ENCODE results near the gene TMEM212.
"Not testable (repeated sequence)": the region's sequence is repeated elsewhere in the genome, so short reads cannot be mapped to it uniquely, and the experiment has no call there.

Gene TMEM212

DNA sequence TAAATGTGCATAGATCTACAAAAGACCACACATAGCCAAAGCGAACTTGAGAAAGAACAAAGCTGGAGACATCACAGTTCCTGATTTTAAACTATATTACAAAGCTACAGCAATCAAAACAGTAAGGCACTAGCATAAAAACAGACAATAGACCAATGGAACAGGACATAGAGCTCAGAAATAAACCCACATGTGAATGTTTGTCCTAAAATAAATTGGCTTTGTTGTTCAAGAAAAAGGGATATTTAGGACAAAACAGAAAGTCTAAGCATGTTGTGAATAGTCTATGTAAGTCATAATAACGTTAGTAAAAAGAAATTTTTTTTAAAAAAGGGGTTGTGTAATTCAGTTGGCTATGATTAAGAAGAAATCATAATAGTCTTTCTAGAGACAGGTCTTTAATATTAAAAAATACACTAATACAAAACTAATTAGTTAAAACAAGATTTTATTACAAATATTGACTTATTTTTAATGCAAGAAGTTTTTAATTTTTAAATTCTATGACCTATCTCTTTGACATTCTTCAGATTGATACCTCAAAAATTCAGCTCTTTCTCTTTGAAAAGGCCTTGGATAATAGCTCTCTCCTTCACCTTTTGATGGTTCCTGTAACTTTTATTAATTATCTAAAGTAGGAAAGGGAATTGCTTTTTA, 11.6 kb downstream of the TMEM212 start:
- DNase-seq: no peak

DNA sequence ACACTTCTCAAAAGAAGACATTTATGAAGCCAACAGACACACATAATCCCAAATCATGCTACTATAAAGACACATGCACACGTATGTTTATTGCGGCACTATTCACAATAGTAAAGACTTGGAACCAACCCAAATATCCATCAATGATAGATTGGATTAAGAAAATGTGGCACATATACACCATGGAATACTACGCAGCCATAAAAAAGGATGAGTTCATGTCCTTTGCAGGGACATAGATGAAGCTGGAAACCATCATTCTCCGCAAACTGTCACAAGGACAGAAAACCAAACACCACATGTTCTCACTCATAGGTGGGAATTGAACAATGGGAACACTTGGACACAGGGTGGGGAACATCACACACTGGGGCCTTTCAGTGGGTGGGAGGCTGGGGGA, 15.6 kb downstream of the TMEM212 start:
- not testable (repeated sequence) for DNase-seq

DNA sequence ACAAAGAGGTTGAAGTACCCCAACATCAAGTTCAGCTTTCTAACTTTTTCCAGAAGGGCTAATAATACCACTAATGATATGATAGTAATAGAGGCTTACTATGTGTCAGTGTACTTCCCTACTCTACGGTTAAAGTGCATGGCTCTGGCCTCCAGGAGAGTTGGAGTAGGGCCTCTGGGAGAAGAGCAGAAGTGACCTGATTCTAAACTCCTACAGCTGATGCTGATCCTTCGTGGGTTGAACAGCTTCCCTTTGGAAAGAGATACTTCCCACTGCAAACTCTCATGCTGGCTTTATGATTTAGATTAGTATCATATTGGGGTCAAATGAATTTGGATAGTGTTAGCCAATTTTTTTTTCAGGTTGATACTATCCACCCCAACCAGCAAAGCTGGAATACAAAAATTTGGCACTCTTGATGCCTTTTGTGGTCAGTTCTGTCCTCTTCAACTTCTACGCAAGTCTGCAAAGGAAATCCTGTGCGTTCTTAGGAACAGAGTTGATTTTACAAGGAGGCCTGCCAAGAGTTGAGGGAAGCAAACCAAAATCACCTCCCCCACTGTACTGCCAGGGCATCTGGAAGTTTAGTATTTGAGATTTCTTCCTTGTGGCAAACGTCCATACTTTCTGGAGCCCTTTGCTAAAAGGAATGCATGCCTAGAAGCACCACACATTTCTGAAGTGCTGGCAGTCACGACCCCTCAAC, 17.8 kb downstream of the TMEM212 start:
- DNase-seq: no peak

DNA sequence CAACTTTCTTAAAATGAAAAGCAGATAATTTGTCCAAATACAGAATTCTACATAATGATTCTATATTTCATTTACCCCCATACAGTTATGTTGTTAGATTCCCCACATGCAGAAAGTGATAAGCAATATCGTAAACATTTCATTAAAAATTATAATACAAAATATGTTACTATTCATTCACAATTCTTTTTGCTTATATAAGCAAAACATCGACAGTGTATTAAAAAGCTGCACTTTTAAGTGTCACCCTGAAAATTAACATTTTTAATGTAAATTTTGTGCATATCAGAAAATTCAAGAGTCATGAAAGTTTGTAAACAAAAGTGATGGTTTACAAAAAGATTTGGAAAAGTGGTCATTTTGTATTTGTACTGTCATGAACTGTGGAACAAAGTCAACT, 19.2 kb downstream of the TMEM212 start:
- DNase-seq: no peak

DNA sequence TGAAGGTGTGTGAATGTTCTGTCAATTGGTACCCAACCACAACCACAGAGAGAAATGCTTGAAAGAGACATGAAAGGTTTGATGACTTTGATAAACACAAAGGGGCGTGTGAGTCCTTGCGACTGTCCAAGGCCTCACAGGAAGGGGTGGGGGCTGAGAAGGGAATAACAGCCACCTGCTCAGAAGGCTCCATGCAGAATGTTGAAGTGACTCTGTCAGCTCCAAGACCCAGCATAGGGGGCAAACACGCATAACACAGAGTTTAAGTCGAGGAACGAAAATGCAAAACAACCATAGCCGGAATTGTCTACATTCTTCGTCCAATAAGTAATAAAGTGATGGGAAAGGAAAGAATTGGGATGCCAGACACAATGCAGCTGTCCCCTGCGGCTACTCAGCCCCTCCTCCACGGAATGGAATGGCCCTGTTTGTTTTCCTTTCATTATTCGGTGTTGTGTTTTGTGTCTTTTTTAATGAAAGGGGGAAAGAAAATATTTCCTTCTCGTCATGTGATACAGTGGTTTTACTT, 19.9 kb downstream of the TMEM212 start:
- no peak for DNase-seq

DNA sequence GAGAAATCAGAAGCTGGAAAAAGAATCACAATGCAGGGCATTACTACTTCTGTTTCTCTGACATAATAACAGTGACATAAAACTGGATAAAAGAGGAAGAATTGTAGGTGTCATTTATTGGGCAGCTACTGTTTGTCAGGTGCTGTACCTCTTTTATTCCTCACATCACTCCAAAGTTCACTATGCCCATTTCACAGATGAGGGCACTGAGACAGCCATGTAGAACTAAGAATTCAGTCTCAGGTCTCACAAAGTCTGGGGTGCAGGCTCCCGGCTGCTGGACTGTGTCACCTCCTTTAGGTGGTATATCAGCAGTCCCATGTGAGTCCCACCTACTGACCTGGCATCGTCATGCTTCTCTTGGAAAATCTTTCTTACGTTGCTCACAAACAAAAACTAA, 20.8 kb downstream of the TMEM212 start:
- no peak for DNase-seq

DNA sequence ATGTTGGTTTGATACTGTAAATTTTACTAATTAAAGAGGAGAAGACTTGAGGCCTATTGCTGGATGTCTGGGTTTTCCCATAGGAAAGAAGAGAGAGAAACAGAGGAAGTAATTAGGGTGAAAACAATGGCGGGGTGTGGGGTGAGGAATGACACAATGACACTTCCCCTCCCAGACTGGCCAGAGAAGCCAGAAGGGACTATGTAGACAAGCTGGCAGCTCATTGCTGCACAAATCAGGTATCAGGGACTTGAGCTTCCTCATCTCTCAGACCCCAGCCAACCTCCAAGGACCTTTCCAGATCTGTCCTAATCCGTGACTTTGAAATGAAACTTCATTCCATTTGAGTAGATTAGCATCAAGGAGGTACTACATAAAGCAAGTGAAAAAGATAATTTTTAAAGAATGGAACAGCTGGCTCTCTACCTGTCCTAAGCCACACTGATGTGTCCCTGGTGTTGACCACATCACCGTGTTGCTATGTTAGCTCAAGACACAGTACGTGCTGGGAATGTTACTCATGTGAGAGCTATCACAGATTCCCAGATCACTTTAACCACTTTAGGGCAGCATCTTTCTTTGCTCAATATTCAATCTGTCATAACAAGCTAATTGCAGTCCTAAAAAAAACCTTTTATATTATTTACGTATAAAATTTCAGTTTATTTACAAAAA, 22.2 kb downstream of the TMEM212 start:
- DNase-seq: no peak

DNA sequence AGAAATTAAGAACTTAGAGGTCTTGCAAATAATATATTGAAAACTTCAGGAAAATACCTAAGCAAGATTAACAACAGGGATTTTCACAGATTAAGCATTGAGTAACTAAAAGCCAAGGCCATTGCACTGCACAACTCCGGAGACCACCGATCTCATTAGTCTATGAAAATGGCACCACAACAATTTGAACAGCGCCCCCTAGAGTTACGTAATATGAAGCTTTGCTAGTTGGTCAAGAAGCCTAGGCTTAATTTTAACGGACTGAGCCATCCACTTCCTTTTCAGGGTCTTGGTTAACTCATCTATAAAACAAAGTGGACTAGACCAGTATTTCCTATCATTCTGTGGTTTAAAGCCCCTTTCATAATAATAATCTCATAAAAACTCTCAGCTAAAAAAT, 24.8 kb downstream of the TMEM212 start:
- DNase-seq: no peak

DNA sequence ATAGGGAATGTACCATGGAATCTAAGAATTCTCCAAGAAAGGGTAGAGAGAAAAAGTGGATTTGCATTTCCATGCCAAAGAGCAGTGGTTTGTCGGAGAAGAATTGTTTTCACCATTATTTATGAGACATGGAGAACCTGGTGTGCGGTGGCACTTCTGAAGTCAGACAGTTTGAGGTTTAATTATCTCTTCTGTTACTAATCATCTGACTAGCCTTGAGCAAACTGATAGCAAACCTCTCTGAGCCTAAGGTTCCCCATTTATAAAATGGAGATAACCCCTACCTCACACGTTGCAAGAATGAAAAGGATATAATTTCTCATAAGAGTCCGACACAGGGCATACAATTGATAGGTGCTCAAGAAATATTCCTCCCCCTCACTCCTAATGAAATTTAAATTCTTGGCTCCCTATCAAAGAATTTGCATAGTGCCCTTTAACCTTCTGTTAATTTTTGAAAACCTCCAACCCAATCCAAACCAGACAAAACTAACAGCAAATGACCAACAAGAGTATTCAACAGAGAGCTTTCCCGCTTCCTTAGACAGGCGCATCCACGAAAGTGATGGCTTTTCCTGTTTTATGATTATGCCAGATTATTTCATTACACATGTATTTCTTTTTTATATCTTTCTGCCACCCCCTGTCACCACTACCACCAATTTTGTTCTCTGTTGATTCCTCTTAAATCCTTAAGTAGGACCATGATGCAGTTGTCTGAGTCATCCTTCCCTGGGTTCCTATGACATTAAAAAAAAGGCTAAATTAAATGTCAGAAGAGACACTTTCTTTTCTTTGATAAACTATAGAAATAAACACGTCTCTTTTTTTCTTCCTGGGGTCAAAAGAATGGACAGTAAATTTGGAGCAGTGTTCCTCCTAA, 28.5 kb downstream of the TMEM212 start:
- DNase-seq: no peak

DNA sequence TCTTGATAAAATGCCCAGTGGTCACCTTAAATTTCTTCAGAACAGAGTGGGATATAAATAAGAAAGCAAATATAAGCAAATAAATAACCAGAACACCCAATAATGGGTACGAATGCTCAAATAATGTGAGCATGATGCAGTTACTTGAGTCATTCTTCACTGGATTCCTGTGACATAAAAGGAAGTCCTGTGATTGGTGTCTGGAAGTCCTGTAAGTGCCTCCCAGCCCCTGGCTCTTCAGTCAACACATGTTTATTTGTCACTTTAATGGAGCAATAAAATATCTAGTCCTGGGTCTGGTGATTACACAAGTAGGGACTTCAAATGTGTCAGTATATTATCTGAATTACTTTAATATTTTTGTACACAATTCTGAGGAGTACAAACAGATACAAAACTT, 30.4 kb downstream of the TMEM212 start:
- no peak for DNase-seq

DNA sequence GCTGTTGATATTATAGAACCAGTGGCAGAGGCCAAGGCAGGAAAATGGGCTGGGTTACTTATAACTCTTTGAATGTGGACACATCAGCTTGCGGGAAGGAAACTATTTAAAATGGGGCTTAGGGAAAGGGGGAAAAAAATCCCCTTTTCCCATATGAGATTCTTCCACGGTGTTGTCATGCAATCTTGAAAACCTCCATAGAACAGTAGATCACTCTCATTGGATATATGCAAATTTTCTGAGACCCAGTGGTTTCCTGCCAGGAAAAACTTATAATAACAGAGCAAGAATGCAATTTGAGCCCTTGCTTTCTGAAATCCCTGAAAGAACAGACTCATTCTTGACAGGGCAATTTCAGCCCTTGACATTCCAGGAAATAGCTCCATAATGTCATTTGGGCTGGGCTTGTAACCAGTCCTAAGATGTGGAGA, 31.1 kb downstream of the TMEM212 start:
- no peak for DNase-seq

DNA sequence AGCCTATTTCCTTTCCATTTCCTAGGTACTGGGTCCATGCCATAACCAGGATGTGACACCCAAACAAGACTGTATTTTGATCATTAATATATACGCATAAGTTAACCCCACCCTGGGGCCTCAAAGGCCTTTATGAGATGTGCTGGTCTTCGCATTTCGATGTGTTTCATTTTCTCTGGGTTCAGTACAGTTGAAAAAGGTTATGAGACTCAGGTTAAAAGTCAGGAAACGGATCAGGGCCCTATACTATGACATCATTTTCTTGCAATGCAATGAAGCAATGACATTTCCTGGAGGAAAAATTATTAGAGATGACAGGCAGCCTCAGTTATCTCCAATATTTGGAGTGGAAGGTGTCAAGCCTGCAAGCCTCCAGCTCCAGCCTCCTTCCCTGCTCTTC, 31.7 kb downstream of the TMEM212 start:
- DNase-seq: no peak

DNA sequence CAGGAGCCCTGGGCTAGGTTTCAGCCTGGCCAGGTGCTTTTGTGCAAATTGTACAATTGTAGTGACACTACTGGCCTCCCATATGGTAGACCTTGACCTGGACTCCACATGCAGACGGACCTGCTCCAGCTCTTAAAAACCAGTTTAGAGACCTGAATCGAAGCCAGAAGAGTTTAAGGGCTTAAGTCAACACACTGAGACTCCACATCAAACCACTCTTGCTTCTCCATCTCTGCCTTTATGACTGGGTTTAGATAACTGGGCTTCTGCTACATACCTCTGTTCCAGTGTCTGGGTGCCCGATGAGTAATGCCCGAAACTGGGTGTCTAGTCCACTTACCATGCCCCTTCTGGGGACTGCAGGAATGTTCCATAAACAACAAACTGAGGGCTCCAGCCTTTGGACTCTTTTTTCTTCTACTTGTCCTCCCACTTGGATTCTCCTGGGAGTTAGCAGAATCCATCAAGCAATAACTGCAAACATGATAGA, 32.8 kb downstream of the TMEM212 start:
- no peak for DNase-seq

DNA sequence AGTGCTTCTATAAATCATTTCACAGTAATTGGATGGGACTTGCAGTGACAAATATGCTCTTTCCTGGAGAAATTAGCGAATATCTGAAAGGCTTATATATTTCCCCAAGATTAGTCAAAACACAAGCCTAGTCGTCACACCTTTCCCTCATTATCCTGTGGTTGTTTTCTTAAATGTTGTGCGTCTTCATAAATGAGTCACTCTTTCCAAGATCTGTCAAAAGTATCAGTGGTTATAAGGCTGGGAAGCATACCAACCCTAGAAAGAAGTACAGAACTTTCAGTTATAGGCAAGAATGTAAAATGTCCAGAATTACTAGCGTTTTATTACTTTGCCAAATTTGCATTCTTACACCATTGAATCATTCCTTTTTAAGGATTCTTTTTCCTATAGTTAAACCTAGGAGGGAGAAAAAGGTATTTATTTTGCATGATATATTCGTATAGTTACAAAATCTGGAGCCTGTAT, 33.6 kb downstream of the TMEM212 start:
- no peak for DNase-seq

DNA sequence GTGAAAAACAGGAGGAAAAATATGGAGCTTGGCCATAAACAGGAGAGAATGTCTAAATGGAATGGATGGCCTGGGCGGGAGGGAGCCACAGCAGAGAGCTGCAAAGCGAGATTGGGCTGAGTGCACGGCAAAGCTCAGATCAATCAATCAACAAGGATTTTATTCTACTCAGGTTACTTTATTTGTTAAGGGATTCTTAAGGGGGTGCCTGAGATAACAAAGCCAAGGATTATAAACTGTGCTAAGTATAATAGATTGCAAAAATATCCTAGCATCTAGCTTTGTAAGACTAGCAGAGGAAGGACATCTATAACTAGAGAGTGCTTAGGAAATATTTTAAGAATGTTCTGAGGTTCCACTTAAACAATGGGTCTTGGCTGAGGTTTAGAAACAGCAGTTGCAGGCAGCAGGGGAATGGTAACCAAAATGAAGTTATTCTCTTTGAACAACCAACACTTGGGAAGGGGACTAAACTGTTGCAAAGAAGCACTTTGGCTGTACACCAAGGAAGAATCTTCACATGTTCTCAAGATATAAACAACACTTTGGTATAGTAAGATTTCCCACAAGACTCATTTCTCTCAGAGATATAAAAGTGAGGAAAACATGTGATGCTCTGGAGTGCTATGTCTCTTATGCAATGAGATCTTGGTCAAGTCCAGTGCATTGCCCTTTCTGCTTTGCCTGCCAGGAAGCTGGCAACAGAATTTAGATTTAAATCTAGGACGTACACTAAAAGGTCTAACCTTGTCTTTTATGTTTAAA, 35.5 kb downstream of the TMEM212 start:
- DNase-seq: no peak

DNA sequence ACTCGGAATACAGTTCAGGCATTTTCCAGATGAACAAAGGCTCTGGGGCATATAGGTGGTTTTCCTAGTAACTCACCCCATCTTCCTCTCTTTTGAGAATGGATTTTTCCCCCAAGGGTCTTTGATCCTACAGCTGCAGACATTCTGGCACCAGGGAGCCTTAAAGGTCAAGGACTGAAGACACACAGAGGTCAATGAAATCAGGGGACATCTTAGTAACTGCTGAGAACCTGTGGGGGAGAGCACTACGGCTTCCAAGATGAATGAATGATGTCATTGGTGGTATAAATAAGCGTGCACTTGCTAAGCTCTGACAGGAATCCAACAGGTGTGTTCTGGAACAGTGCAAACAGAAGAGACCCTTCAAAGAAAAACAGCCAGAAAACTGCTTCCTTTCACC, 36.3 kb downstream of the TMEM212 start:
- no peak for DNase-seq

DNA sequence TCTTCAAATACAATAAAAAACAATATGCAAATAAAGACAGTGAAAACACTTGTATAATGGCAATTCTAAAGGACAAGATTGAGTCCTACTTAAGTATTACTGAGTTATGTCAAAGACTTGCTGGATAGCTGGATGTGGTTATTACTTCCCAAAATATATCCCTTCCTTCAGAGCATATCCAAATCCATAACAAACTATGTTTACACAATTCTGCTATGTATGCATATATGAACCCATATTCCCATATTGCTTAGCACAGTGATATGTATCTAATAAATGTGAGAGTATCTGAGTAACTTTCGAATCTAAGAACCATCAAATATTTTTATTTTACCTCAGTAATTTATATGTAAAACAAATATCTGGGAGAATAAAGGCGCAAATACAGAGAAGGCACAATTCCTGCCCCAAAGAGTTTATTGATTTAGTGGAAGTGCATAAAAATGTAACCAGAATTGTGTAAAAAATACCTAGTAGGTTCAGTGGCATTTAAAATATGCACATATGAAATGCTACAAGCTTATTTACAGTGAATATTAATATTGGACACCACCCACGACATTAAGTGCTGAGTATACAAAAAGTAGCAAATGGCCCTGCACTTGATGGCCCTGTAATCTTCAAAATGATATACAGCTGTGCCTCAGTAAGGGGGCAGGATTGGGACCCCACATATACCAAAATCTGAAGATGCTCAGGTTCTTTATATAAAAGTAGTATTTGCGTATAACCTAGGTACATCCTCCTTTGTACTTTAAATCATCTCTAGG, 37.1 kb downstream of the TMEM212 start:
- no peak for DNase-seq

DNA sequence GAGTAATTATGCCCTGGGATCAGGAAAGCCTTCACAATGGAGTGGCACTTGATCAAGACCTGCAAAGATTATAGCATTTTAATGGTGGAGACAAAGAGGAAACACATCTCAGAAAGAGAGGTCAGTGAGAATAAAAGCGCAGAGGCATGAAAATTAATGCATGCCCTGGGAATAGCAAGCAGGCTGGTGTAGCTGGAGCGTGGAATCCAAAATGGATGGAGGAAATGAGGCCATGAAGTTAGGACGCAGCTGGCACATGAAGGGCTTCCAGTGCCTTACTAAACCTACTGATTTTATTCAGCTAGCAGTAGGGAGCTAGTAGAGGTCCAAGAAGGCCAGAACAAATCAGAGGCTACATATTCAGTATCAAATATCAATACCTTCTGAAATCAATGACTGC, 38.1 kb downstream of the TMEM212 start:
- DNase-seq: no peak

DNA sequence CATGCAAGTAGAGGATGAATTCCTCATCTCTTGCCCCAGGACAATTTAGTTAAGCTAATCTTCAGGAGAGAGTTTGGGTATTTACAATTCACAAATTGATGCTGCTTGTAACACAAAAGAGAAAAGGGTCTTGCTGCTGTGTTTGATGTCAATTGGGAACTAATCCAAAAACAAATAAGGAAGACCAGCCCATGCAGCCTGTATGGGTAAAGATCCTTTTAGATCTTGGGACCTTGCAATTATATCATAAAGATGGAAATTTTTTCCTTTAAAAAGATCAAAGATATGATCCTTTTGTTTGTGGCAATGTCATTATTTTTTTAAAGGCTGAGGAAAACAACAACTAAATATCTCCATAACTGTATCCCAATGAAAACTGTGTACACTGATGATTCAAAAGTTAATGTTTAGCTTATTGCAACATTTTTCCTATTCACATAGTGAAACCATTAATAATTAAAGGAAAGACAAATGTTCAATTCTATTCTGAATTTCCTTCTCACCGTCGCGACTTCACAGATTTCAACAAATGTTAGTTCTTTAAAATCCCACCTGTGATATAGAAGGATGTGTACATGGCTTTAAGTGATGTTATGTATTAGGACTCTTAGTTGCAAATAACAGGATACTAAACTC, 40.2 kb downstream of the TMEM212 start:
- no peak for DNase-seq
